ENCODE results near the gene ERG. TPM values are rescaled to one million over a fixed set of nuclear protein-coding genes. Genes with fewer than 3 reads are reported as not detected.

The ERG gene
- total and polyA plus RNA-seq, 2 of the 13 experiments (the other 11 are each of a cell fraction or from before 2014, with no cell fraction given), result not detected

- TF ChIP-seq SRSF4 (IDR thresholded peaks at IDR 0.05; ENCODE audit: low read depth, low read length, poor library complexity, severe bottlenecking), result no peak
These were observed 6.3 kb downstream of the ERG start (continued) for GRCh38 chr21:38492007-38492406.

- no peaks in the 10 kb centered on the region for H3K9me3 ChIP-seq (ENCODE audit: low read length)
- no peak overlapping the region for H3K9ac ChIP-seq (ENCODE audit: insufficient read depth, low read depth, low read length)
- no peak for TF ChIP-seq HOXA7 (CRISPR knock-in tag; IDR thresholded peaks at IDR 0.05)
- TF ChIP-seq AHDC1 (CRISPR knock-in tag; IDR thresholded peaks at IDR 0.05; ENCODE audit: borderline replicate concordance), result no peak
- TF ChIP-seq MED13 (CRISPR knock-in tag; IDR thresholded peaks at IDR 0.05), result no peak
- TF ChIP-seq ZNF598 (CRISPR knock-in tag; IDR thresholded peaks at IDR 0.05; ENCODE audit: borderline replicate concordance), result no peak
- TF ChIP-seq SOX5 (CRISPR knock-in tag; IDR thresholded peaks at IDR 0.05; ENCODE audit: borderline replicate concordance), result no peak
- TF ChIP-seq GLI4 (CRISPR knock-in tag; IDR thresholded peaks at IDR 0.05; ENCODE audit: borderline replicate concordance), result no peak
- no peak for TF ChIP-seq GABPB1 (CRISPR knock-in tag; IDR thresholded peaks at IDR 0.05)
- H3K4me3 ChIP-seq (replicated peaks in 1 of 3; ENCODE audit: insufficient read depth in 1 of 3, low read depth in 2 of 3, low read length in 3 of 3), result no peak overlapping the region
- H3K27me3 ChIP-seq (ENCODE audit: control insufficient read depth in 1 of 2, insufficient read depth in 2 of 2, low read length in 2 of 2), result peaks cover 0 to 3% of the 10 kb centered on the region in 2 experiments; a peak in 1 of 5 replicates
- H4K20me1 ChIP-seq (ENCODE audit: insufficient read depth, low read length), result no peaks in the 10 kb centered on the region
- H3K4me1 ChIP-seq (ENCODE audit: insufficient read depth, low read length), result peaks cover 15% of the 10 kb centered on the region; the same call in 1 of the 2 replicates
- POLR2A ChIA-PET, result no interaction called here
- no peak for DNase-seq (ENCODE audit: low spot score)
- FAIRE-seq, result no peak
- H3K36me3 ChIP-seq (replicated peaks in 1 of 2; ENCODE audit: control insufficient read depth in 1 of 2, insufficient read depth in 2 of 2, low read length in 2 of 2), result no peaks in the 10 kb centered on the region
- H3K4me2 ChIP-seq (ENCODE audit: low read depth, low read length), result no peak overlapping the region
- H3K79me2 ChIP-seq (ENCODE audit: insufficient read depth, low read length), result no peaks in the 10 kb centered on the region
- BruUV-seq (replicated peaks), result no TSS peak
- H2AFZ ChIP-seq (ENCODE audit: low read length), result no peak overlapping the region
- 52% methylated on average over 5 of the region's 5 CpGs for WGBS (ENCODE audit: low lambda C conversion rate)
- no peak for ATAC-seq
- intact Hi-C loops (cut with micrococcal nuclease; ENCODE audit: unreplicated experiment) (no loop called here), in situ Hi-C loops (cut with HindIII; ENCODE audit: extremely low pct_ligation_motif_present, low pct_unique_long_range_greater_than_20kb) (no loop called here)
- H3K27ac ChIP-seq (ENCODE audit: extremely low read length, insufficient read depth, low read length), result no peak overlapping the region
- CTCF ChIA-PET (ENCODE audit: low intra/inter-chr PET ratio, low total read pairs), result no interaction called here
These were observed 6.7 kb downstream of the ERG start for GRCh38 chr21:38491536-38491935.

All from HepG2 (cell line).